ENCODE results near the gene MAML1.

Gene MAML1

DNA sequence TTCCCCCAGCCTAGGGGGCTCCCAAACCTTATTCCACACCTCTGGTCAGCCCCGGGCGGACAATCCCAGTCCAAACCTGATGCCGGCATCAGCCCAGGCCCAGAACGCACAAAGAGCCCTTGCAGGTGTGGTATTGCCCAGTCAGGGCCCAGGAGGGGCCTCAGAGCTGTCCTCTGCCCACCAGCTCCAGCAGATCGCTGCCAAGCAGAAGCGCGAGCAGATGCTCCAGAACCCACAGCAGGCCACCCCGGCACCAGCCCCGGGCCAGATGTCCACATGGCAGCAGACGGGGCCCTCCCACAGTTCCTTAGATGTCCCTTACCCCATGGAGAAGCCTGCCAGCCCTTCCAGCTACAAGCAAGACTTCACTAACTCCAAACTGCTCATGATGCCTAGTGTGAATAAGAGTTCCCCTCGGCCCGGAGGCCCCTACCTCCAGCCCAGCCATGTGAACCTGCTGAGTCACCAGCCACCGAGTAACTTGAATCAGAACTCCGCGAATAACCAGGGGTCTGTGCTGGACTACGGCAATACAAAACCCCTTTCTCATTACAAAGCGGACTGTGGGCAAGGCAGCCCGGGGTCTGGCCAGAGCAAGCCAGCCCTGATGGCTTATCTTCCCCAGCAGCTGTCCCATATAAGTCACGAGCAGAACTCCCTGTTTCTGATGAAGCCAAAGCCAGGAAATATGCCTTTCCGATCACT, 33.6 kb downstream of the MAML1 start:
- DNase-seq (ENCODE audit: insufficient read length, low spot score) (no peak), FAIRE-seq (no peak)
- TF ChIP-seq SPI1 (IDR thresholded peaks at IDR 0.05; ENCODE audit: low read depth, low read length) (no peak), PAX5 (IDR thresholded peaks at IDR 0.05; ENCODE audit: insufficient read depth, low read length, severe bottlenecking) (no peak), TAF1 (IDR thresholded peaks at IDR 0.05; ENCODE audit: low read depth, low read length) (no peak), POLR2A (IDR thresholded peaks at IDR 0.05; ENCODE audit: low read depth, low read length) (no peak), POLR2AphosphoS5 (IDR thresholded peaks at IDR 0.05; ENCODE audit: low read depth, low read length) (no peak)

DNA sequence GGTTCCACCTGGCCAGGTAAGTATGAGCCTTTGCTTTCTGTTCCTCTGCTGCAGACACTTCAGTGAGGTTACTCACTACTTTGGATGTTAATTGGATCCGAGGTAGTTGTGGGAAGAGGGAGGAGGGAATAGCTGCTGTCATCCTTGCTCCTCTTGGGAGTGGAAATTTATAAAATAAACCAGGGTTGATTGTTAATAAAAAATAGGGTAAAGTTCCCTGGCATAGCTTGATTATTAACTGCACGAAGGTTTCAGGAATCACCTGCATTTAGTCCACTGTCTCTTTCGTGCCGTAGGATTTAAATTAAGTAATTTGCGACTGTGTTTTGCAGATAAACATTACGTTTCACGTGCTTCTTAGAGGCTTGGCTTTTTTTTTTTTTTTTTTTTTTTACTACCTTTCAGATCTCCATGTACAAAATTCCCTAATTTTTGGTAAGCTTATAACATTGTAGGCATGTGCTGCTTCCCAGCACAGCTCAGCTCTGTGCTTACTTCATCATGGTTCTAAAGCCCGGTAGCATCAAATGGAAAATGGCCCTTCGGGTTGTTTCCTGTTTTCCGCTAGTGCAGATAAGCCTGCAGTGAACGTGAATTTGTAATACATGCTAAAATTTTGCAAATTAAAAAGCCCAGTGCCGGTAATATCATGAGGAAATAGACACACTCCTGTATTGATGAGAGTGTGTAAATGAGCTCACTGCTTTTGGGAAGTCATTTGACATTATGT, 34.3 kb downstream of the MAML1 start:
- no peak for FAIRE-seq
- DNase-seq (ENCODE audit: insufficient read length, low spot score): no peak
- no peak for TF ChIP-seq TAF1 (IDR thresholded peaks at IDR 0.05; ENCODE audit: low read depth, low read length)
- TF ChIP-seq SPI1 (IDR thresholded peaks at IDR 0.05; ENCODE audit: low read depth, low read length): no peak
- TF ChIP-seq POLR2A (IDR thresholded peaks at IDR 0.05; ENCODE audit: low read depth, low read length): no peak
- TF ChIP-seq POU2F2 (IDR thresholded peaks at IDR 0.05; ENCODE audit: low read depth, low read length): no peak
- TF ChIP-seq POLR2AphosphoS5 (IDR thresholded peaks at IDR 0.05; ENCODE audit: low read depth, low read length): no peak
- no peak for TF ChIP-seq PAX5 (IDR thresholded peaks at IDR 0.05; ENCODE audit: insufficient read depth, low read length, severe bottlenecking)

GRCh38 chr5:179767496-179768100, 35.0 kb downstream of the MAML1 start:
- TF ChIP-seq PAX5 (IDR thresholded peaks at IDR 0.05; ENCODE audit: insufficient read depth, low read length, severe bottlenecking): no peak
- no peak for TF ChIP-seq TAF1 (IDR thresholded peaks at IDR 0.05; ENCODE audit: low read depth, low read length)
- TF ChIP-seq SPI1 (IDR thresholded peaks at IDR 0.05; ENCODE audit: low read depth, low read length): no peak
- no peak for TF ChIP-seq POLR2AphosphoS5 (IDR thresholded peaks at IDR 0.05; ENCODE audit: low read depth, low read length)
- no peak for TF ChIP-seq POLR2A (IDR thresholded peaks at IDR 0.05; ENCODE audit: low read depth, low read length)
- no peak for TF ChIP-seq POU2F2 (IDR thresholded peaks at IDR 0.05; ENCODE audit: low read depth, low read length)
- DNase-seq (ENCODE audit: insufficient read length, low spot score) (no peak), FAIRE-seq (no peak)

DNA sequence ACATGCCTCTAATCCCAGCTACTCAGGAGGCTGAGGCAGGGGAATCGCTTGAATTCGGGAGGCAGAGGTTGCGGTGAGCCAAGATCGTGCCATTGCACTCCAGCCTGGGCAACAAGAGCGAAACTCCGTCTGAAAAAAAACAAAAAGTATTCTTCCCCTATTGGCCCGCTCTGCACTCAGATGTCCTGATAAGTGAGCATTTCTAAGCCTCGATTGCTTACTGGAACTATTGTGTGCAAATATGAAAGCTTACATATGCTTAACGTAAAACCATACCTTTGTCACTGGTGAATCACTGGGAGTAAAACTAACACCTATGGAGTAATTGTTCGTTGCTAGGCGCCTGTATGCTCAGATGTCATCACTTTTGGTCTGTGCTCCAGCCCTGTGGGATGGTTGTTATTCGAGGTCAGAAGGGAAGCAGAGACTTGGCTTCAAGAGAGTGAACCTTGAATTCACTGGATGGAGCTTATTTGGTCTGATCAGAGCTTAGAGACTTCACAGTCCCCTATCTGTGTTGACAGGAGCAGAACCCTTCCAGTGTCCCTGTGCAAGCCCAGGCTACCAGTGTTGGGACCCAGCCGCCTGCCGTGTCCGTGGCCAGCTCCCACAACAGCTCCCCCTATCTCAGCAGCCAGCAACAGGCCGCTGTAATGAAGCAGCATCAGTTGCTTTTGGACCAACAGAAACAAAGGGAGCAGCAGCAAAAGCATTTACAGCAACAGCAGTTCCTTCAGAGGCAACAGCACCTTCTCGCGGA, 35.9 kb downstream of the MAML1 start:
- FAIRE-seq: no peak
- no peak for DNase-seq (ENCODE audit: insufficient read length, low spot score)
- TF ChIP-seq SPI1 (IDR thresholded peaks at IDR 0.05; ENCODE audit: low read depth, low read length) (no peak), POLR2AphosphoS5 (IDR thresholded peaks at IDR 0.05; ENCODE audit: low read depth, low read length) (no peak), PAX5 (IDR thresholded peaks at IDR 0.05; ENCODE audit: insufficient read depth, low read length, severe bottlenecking) (no peak), POLR2A (IDR thresholded peaks at IDR 0.05; ENCODE audit: low read depth, low read length) (no peak), POU2F2 (IDR thresholded peaks at IDR 0.05; ENCODE audit: low read depth, low read length) (no peak), TAF1 (IDR thresholded peaks at IDR 0.05; ENCODE audit: low read depth, low read length) (no peak)

DNA sequence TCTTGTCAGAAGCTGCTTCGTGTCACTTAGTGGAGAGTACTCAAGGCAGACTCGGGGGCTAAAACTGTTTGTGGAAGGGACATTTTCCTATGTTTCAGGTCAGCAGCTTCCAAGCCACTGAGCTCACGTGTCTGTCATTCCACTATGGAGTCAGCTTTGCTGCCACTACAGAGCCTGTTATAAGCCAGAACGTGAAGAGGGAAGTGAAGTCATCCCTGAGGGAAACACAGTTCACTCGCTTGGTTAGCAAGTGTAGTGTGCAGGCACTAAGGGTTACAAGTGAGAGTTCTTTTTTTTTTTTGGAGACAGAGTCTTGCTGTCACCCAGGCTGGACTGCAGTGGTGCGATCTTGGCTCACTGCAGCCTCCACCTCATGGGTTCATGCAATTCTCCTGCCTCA, 36.6 kb downstream of the MAML1 start:
- FAIRE-seq (no peak), DNase-seq (ENCODE audit: insufficient read length, low spot score) (no peak)

GRCh38 chr5:179769796-179770195, 37.2 kb downstream of the MAML1 start:
- TF ChIP-seq PAX5 (IDR thresholded peaks at IDR 0.05; ENCODE audit: insufficient read depth, low read length, severe bottlenecking) (no peak), SPI1 (IDR thresholded peaks at IDR 0.05; ENCODE audit: low read depth, low read length) (no peak), POLR2AphosphoS5 (IDR thresholded peaks at IDR 0.05; ENCODE audit: low read depth, low read length) (no peak), TAF1 (IDR thresholded peaks at IDR 0.05; ENCODE audit: low read depth, low read length) (no peak), POLR2A (IDR thresholded peaks at IDR 0.05; ENCODE audit: low read depth, low read length) (no peak), POU2F2 (IDR thresholded peaks at IDR 0.05; ENCODE audit: low read depth, low read length) (no peak)
- DNase-seq (ENCODE audit: insufficient read length, low spot score) (no peak), FAIRE-seq (no peak)

More for the DNA sequence above, 36.6 kb downstream of the MAML1 start:
- TF ChIP-seq POU2F2 (IDR thresholded peaks at IDR 0.05; ENCODE audit: low read depth, low read length) (no peak), PAX5 (IDR thresholded peaks at IDR 0.05; ENCODE audit: insufficient read depth, low read length, severe bottlenecking) (no peak), TAF1 (IDR thresholded peaks at IDR 0.05; ENCODE audit: low read depth, low read length) (no peak), POLR2A (IDR thresholded peaks at IDR 0.05; ENCODE audit: low read depth, low read length) (no peak), POLR2AphosphoS5 (IDR thresholded peaks at IDR 0.05; ENCODE audit: low read depth, low read length) (no peak), SPI1 (IDR thresholded peaks at IDR 0.05; ENCODE audit: low read depth, low read length) (no peak)

DNA sequence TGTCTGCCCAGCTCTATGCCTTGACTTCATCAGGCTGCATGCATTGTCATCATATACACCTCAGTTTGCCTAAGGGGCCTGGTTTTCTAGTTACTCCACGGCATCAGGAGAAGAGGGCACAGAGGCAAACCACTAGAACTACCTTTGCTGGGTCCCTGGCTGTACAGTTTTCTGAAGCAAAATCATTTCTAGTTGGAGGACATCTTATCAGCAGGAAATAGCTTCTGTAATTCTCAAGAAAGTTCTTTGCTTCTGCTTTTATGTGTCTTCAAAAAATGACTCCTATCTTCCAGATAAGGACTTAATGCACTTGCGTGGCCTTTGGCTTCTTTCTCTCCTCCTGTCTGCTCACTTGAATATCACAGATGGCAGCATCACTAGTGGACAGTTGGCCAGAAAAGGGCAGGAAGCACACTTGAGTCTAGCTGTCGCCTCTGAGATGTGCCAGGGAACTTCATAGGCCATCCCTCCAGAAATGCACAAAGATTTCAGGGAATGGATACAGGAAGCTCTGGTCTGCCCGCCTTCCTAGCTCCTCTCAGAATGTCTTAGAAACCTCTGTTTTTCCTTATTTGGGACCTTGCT, 38.8 kb downstream of the MAML1 start:
- TF ChIP-seq SPI1 (IDR thresholded peaks at IDR 0.05; ENCODE audit: low read depth, low read length) (no peak), POU2F2 (IDR thresholded peaks at IDR 0.05; ENCODE audit: low read depth, low read length) (no peak), TAF1 (IDR thresholded peaks at IDR 0.05; ENCODE audit: low read depth, low read length) (no peak), POLR2AphosphoS5 (IDR thresholded peaks at IDR 0.05; ENCODE audit: low read depth, low read length) (no peak), POLR2A (IDR thresholded peaks at IDR 0.05; ENCODE audit: low read depth, low read length) (no peak), PAX5 (IDR thresholded peaks at IDR 0.05; ENCODE audit: insufficient read depth, low read length, severe bottlenecking) (no peak)
- DNase-seq (ENCODE audit: insufficient read length, low spot score) (no peak), FAIRE-seq (no peak)

GRCh38 chr5:179772351-179772750, 39.7 kb downstream of the MAML1 start:
- no peak for DNase-seq (ENCODE audit: insufficient read length, low spot score)
- no peak for TF ChIP-seq POLR2A (IDR thresholded peaks at IDR 0.05; ENCODE audit: low read depth, low read length)
- TF ChIP-seq POLR2AphosphoS5 (IDR thresholded peaks at IDR 0.05; ENCODE audit: low read depth, low read length): no peak
- TF ChIP-seq TAF1 (IDR thresholded peaks at IDR 0.05; ENCODE audit: low read depth, low read length): no peak
- no peak for TF ChIP-seq PAX5 (IDR thresholded peaks at IDR 0.05; ENCODE audit: insufficient read depth, low read length, severe bottlenecking)
- TF ChIP-seq SPI1 (IDR thresholded peaks at IDR 0.05; ENCODE audit: low read depth, low read length): no peak
- TF ChIP-seq POU2F2 (IDR thresholded peaks at IDR 0.05; ENCODE audit: low read depth, low read length): no peak

More at GRCh38 chr5:179772351-179772750, 39.7 kb downstream of the MAML1 start:
- FAIRE-seq: no peak
